Gastroesophageal sphincter (tissue), 4 donors: ENCODE data around the gene ZNF804B. TPM values are rescaled to one million over a fixed set of nuclear protein-coding genes. Genes with fewer than 3 reads are reported as not detected.

ENCODE experiments used
- ATAC-seq: fragments of 150-250 bp; one replicate; pipeline ENCODE4 v1.9.1; 2016; ENCODE audit warnings: mild to moderate bottlenecking, moderate library complexity
- H3K27ac ChIP-seq, 4 donors: fragments of 200-600 bp; sonication (generic) in 3 of 4; 1 replicate in 3 of 4; 2 replicates in 1 of 4; pipeline ENCODE4 v1.5.1; 2016 to 2019
- H3K27me3 ChIP-seq: fragments of 200-600 bp; sonication (generic); one replicate; pipeline ENCODE4 v1.5.1; 2019
- H3K36me3 ChIP-seq, 2 donors: fragments of 200-600 bp; sonication (generic); one replicate each; pipeline ENCODE4 v1.5.1; 2019; ENCODE audit warnings: control low read depth in 1 of 2
- H3K4me1 ChIP-seq, 3 donors: fragments of 200-600 bp; sonication (generic); 1 replicate in 2 of 3; 2 replicates in 1 of 3; pipeline ENCODE4 v1.5.1; 2016 to 2019; ENCODE audit warnings: control low read depth in 2 of 3
- H3K4me3 ChIP-seq, 2 donors: fragments of 200-600 bp; sonication (generic); one replicate each; pipeline ENCODE4 v1.5.1; 2019; ENCODE audit warnings: mild to moderate bottlenecking in 1 of 2, moderate library complexity in 1 of 2
- H3K9me3 ChIP-seq, 3 donors: fragments of 200-600 bp; sonication (generic); one replicate each; pipeline ENCODE4 v1.5.1; 2017 to 2019; ENCODE audit warnings: control low read depth in 2 of 3
- EP300 ChIP-seq: sonication (generic); formaldehyde crosslinking; IDR thresholded peaks from one replicate; pipeline ENCODE4 v1.6.1; 2017; ENCODE audit warnings: antibody characterized with exemption, mild to moderate bottlenecking
- POLR2A ChIP-seq, 2 donors: fragments of 450-650 bp; IDR thresholded peaks; one replicate each; pipeline ENCODE4 v1.6.1; 2017; ENCODE audit warnings: antibody characterized with exemption in 2 of 2, mild to moderate bottlenecking in 2 of 2, moderate library complexity in 1 of 2
- POLR2AphosphoS5 ChIP-seq: sonication (generic); formaldehyde crosslinking; IDR thresholded peaks from one replicate; pipeline ENCODE4 v1.6.1; 2017; ENCODE audit warnings: antibody characterized with exemption
- WGBS, 2 donors: methylation state at CpG; one replicate each; pipeline ENCODE4 v1.1.5; 2018; ENCODE audit warnings: low coverage in 1 of 2; 5-methylcytosine and 5-hydroxymethylcytosine counted together
- total RNA-seq, 4 donors: library from RNA; depleted of rRNA; stranded (reverse); fragments of >200 nt; gene quantifications; one replicate each; pipeline ENCODE4 v1.1.0, GENCODE V29; 2016
- TF ChIP-seq, protein P1 (sequence below), 4 experiments: fragments of 200-600 bp in 2 of 4; fragments of 450-650 bp in 2 of 4; sonication (generic) in 1 of 4; IDR thresholded peaks; one replicate each; pipeline ENCODE4 v1.5.1; 2017 to 2019; ENCODE audit warnings: antibody characterized with exemption in 4 of 4, mild to moderate bottlenecking in 2 of 4, moderate library complexity in 2 of 4

The ZNF804B gene
- total RNA-seq, 4 donors from 2014 or later: 0.13 TPM; not detected in 3

GRCh38 chr7:89012016-89012415 is 252.5 kb downstream of the ZNF804B start:
- no peak for ATAC-seq
- H3K4me1 ChIP-seq: no peaks in the 10 kb centered on the region
- H3K9me3 ChIP-seq: no peaks in the 10 kb centered on the region
- 80 to 92% methylated on average over 5 of the region's 5 CpGs for WGBS, 2 donors
- no peak overlapping the region for H3K4me3 ChIP-seq
- H3K36me3 ChIP-seq: no peaks in the 10 kb centered on the region
- no peak overlapping the region for H3K27ac ChIP-seq
- no peaks in the 10 kb centered on the region for H3K27me3 ChIP-seq
- no peak for TF ChIP-seq POLR2A (IDR thresholded peaks at IDR 0.05)

- H3K4me3 ChIP-seq: no peak overlapping the region
- TF ChIP-seq, protein P1, sequence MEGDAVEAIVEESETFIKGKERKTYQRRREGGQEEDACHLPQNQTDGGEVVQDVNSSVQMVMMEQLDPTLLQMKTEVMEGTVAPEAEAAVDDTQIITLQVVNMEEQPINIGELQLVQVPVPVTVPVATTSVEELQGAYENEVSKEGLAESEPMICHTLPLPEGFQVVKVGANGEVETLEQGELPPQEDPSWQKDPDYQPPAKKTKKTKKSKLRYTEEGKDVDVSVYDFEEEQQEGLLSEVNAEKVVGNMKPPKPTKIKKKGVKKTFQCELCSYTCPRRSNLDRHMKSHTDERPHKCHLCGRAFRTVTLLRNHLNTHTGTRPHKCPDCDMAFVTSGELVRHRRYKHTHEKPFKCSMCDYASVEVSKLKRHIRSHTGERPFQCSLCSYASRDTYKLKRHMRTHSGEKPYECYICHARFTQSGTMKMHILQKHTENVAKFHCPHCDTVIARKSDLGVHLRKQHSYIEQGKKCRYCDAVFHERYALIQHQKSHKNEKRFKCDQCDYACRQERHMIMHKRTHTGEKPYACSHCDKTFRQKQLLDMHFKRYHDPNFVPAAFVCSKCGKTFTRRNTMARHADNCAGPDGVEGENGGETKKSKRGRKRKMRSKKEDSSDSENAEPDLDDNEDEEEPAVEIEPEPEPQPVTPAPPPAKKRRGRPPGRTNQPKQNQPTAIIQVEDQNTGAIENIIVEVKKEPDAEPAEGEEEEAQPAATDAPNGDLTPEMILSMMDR (IDR thresholded peaks at IDR 0.05): no peak
- no peak for TF ChIP-seq POLR2A (IDR thresholded peaks at IDR 0.05)
- no peak for TF ChIP-seq EP300
- TF ChIP-seq POLR2AphosphoS5: no peak
Measured at GRCh38 chr7:89017695-89018094, 258.2 kb downstream of the ZNF804B start.

GRCh38 chr7:89021741-89022140 is 262.2 kb downstream of the ZNF804B start:
- no peak overlapping the region for H3K4me3 ChIP-seq
- no peaks in the 10 kb centered on the region for H3K27me3 ChIP-seq
- no peaks in the 10 kb centered on the region for H3K36me3 ChIP-seq
- 38% methylated on average over 1 of the region's 1 CpG; no CpG with 5 or more reads in 1 of the 2 donors for WGBS, 2 donors
- ATAC-seq: no peak
- no peak overlapping the region for H3K27ac ChIP-seq
- H3K4me1 ChIP-seq: no peaks in the 10 kb centered on the region
- H3K9me3 ChIP-seq: no peaks in the 10 kb centered on the region
- TF ChIP-seq POLR2AphosphoS5 (no peak), EP300 (no peak), POLR2A (IDR thresholded peaks at IDR 0.05) (no peak)
- TF ChIP-seq, protein P1 (IDR thresholded peaks at IDR 0.05): no peak

More at GRCh38 chr7:89017695-89018094, 258.2 kb downstream of the ZNF804B start:
- no peaks in the 10 kb centered on the region for H3K4me1 ChIP-seq
- WGBS, 2 donors: 95% methylated on average over 2 to 3 of the region's 3 CpGs
- H3K27me3 ChIP-seq: no peaks in the 10 kb centered on the region
- H3K9me3 ChIP-seq: no peaks in the 10 kb centered on the region
- no peak overlapping the region for H3K27ac ChIP-seq
- ATAC-seq: no peak
- H3K36me3 ChIP-seq: no peaks in the 10 kb centered on the region

- TF ChIP-seq POLR2AphosphoS5 (no peak), EP300 (no peak), POLR2A (IDR thresholded peaks at IDR 0.05) (no peak)
- TF ChIP-seq, protein P1 (IDR thresholded peaks at IDR 0.05): no peak
- no peaks in the 10 kb centered on the region for H3K27me3 ChIP-seq
- no peaks in the 10 kb centered on the region for H3K4me1 ChIP-seq
- ATAC-seq: no peak
- H3K4me3 ChIP-seq: no peak overlapping the region
- H3K9me3 ChIP-seq: no peaks in the 10 kb centered on the region
- no peaks in the 10 kb centered on the region for H3K36me3 ChIP-seq
- H3K27ac ChIP-seq: no peak overlapping the region
Measured at GRCh38 chr7:89023206-89023605, 263.7 kb downstream of the ZNF804B start.

GRCh38 chr7:89023877-89024276 is 264.4 kb downstream of the ZNF804B start:
- no peak for ATAC-seq
- Histone ChIP-seq H3K4me1 (no peaks in the 10 kb centered on the region), H3K27me3 (no peaks in the 10 kb centered on the region), H3K4me3 (no peak overlapping the region), H3K27ac (no peak overlapping the region), H3K36me3 (no peaks in the 10 kb centered on the region), H3K9me3 (no peaks in the 10 kb centered on the region)
- 8 to 38% methylated on average over 1 of the region's 1 CpG for WGBS, 2 donors
- TF ChIP-seq, protein P1 (IDR thresholded peaks at IDR 0.05): no peak
- TF ChIP-seq POLR2A (IDR thresholded peaks at IDR 0.05): no peak
- no peak for TF ChIP-seq POLR2AphosphoS5
- TF ChIP-seq EP300: no peak
